Measurements from ENCODE around the gene EFHD1.
"Not testable (repeated sequence)": the region's sequence is repeated elsewhere in the genome, so short reads cannot be mapped to it uniquely, and the experiment has no call there.

Gene EFHD1

DNA sequence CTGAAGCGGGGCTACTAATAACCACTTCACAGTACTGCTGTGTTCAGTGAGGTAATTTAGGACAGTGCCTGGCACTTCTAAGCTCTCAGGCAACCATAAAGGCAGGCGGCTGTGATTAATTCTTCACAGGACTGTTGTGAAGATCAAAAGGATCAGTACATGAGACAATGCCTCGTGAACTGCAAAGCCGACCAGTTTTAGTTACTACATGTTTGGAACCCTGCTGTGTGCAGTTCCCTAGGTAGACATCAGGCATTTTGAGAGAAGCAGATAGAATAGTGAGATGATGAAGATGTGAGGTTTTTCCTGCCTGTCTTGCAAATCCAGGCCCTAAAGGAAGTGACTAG lies 19.1 kb downstream of the EFHD1 start:
- no peak for DNase-seq (ENCODE audit: low spot score)

DNA sequence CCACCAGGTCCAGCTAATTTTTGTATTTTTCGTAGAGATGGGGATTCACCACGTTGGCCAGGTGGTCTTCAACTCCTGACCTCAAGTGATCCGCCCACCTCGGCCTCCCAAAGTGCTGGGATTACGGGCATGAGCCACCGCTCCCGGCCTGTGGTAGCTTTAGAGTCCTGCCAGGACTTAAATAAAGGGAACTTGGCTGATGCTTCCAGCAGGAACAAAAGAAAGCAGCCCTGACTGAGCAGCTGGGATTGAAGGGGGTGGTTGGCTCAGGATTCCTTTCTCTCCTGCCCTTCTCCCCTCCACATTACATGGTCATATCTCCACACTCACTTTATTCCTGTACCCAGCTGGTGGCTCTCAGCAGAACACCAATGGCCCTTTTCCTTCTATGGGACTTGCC lies 20.0 kb downstream of the EFHD1 start:
- no peak for DNase-seq (ENCODE audit: low spot score)

DNA sequence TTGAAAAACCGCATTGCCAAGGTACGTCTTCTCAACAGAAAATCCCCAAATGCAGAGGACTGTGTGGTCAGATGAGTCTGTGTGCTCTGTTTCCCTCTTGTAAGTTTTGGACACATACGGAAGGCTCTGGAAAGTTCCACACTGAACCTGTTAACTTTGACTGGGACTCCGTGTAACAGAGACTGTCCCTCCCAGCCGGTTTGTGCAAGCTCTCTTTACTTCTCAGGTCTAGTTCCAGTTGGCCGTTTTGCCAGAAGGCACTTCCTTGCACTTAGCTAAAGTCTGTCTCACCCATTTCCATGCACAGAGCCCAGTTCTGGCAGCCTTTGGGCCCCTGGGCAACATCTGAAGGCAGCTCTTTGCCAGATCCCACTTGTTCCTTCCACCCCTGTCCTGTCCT lies 22.0 kb downstream of the EFHD1 start:
- DNase-seq (ENCODE audit: low spot score): peak; percentile 8

DNA sequence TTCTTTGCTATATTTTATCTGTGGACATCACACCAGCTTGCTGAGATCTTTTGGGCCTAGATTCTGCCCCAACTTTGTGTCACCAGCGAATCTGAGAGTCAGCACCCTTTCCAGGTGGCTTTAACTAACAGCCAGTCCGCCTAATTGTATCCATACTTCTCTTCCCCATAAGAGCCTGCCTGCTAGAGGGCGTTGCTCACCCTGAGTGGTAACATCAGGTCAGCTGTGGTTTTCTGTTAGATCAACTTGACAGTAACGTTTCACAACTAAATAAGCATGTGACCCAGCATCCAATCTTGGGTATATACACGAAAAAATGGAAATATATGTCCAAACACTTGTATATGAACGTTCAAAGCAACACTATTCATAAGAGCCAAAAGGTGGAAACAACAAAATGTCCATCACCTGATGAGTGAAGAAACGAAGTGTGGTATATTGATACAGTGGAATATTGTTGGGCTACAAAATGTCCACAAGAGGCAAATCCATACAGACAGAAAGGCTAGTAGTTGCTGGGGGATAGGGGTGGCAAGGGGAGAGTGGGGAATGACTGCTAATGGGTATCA lies 24.9 kb downstream of the EFHD1 start:
- DNase-seq (ENCODE audit: low spot score): no peak

DNA sequence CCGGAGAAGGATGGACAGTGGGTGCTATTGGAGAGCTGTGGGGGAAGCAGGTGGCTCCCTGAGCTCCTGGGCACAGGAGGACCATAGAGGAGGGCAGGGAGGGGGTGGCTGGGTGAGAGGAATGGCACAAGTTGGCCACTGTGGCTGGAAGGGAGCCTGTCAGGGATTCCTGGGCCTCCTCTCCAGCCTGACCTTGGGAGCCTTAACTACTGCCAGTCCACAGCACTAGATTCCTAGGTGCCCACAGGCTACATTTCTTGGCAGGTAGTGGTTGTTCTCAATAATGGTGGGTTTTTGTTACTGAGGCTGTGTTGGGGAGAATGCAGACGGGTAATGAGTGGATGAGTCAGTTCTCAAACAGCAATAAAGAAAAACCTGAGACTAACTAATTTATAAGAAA lies 26.0 kb downstream of the EFHD1 start:
- DNase-seq (ENCODE audit: low spot score): no peak

DNA sequence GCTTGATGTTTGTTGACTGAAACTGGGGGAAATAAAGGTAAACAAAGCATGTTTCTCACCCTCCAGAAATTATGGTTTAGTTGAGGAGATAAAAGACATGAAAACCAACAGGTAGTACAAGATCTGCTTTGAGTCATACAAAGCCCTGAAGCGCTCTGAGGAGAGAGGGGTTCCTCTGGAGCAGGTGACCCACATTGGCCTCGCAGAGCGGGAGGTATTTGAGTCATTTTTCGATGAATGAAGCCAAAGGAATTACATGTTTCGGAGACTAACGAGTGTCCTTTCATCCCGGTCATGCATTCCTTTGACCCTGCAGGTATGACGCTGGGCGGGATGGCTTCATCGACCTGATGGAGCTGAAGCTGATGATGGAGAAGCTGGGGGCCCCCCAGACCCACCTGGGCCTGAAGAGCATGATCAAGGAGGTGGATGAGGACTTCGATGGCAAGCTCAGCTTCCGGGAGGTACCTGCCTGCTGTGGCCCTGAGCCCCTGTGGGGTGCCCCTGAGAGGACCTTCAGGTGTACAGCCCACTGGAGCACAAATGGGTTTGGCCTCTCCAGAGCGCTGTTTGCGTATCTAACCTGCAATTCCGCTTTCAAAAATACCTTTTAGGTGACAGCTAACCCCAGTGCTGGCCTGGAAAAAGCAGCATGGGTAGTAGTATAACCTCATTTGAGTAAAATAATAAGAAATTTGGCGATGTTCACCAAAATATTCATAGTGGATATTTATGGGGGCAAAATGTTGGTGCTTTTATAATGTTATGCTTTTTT lies 29.3 kb downstream of the EFHD1 start:
- DNase-seq (ENCODE audit: low spot score): no peak

DNA sequence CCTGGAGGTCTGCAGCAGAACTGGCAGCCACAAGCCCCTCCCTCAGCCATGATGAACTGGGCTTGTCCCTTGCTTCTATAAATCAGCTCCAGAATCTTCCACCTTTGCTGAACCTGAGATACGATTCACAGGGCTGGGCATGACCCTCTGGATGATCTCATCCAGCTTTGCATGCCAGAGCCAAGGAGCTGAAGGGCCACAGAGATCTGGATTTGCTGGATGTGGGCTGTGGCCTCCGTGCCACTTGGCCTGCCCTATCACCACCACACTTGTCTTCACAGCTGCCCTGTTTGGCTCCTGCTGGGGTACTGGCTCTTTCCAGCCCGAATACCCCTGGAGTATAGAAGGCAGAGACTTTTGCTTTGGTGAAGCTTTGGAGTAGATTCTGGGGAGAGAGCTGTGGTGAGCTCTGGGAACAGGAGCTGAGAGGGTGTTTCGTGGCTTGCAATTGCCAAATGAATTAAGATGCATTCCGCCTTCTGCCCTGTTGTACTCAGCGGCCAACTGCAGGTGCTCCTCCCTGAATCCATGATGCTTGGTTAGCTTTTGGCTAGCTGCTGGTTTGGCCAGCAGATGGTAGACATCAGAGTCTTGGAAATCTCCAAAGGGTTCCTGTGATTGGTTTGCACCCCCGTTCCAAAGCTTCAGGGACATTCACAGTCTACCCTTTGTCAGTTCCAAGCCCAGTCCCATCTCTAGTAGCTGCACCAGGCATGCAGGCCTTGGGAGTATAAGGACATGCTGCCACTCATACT lies 32.8 kb downstream of the EFHD1 start:
- DNase-seq (ENCODE audit: low spot score): no peak

DNA sequence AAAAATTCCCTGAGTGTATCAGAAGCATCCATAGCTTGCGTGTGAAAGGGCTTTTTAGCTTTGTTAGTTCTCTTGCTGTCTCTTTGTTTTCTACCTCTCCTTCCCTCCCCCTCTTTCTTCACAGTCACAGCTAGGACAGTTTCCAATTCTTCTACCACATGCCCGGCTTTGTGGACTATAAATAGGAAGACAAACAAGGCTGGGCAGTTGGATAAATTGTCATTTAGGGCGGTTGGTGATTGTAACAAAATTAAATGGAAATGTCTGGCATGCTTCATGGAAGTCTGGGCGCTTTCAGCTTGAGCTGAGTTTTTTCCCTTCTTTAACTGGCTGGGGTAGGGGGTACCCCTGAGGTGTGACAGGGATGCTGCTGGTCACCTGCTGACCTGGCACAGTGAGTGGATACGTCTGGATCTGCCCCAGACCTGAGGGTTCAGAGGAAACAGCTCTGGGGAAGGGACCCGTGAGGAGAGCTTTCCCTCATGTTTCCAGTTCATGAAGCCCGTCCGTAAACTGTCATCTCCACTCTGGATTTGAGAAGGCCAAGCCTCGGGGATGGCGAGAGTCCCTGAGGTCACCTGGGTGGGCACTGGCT lies 34.7 kb downstream of the EFHD1 start:
- no peak for DNase-seq (ENCODE audit: low spot score)

DNA sequence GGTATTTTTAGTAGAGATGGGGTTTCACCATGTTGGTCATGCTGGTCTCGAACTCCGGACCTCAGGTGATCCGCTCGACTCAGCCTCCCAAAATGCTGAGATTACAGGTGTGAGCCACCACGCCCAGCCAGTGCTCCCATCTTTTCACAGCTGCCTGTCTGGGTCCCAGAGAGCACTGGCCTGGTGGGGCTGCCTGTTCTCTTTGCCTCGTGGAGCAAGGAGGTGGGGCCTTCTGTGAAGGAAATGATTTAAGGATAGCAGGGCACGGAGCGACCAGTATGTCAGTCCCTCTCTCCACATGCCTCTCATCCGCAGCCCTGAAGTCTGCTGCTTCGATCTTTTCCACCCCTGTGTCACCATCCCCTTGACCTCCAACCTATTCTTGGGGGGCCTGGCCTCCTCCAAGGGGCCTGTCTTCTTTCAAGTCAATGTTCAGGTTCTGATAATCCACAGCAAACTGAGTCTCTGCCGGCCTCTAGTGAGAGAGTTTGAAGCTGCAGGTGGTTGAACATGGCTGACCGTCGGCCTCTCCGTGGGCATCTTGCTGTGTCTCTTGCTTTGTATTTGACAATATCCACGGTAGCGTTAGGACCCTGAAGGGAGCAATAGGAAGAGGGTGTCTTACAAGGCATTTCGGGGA lies 35.5 kb downstream of the EFHD1 start:
- DNase-seq (ENCODE audit: low spot score): no peak

DNA sequence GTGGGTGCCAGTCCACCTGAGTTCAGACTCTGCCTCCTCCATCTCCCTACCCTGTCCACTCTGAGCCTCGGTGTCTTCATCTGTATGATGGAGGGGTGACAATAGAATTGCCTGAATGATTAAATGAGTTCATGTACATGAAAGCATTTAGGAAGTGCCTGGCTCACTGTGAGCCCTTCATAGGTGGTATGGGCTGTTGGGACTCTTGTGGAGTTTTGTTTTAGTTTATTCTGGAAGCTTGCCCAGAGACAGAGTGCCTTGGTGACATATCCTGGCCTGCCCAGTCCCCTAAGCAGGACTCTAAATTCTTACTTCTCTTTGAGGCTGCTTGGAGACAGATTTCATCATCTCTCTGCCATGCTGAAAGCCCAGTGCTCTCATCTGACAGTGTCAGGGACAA lies 39.2 kb downstream of the EFHD1 start:
- DNase-seq (ENCODE audit: low spot score): no peak

DNA sequence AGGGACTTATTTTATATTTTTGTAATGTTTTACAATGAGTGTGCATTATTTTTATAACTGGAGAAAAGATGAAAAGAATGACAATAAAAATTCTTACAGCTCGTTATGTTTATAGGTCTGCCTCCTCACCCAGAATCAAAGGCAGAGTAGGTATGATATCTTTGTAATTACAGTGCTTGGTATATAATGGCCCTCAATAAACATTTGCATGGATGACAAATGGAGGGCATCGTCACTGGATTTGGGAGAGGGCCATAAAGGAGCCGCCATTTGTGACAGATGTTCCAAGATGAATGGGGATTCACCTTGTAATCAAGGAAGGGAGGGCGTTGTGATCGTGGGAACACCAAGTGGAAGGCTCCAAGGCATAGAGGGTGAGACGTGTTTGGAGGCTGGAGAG lies 41.1 kb downstream of the EFHD1 start:
- no peak for DNase-seq (ENCODE audit: low spot score)

DNA sequence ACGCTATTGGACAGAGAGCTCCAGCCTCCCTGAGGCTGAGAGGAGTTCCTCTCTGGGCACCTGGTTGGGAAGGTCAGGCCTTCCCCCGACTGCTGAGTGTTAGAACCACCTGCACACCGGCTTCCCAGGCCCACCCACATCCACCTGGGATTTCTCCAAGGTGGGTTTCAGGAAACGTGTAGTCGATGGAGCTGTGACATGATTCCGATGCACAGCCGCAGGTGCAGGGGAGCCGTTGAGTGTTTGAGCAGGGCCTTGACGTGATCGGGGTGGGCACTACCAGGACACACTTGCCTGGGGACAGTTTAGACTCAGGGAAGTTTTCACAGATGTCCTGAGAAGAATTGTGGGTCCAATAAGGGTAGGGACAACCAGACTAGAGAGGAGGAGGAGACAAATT lies 42.0 kb downstream of the EFHD1 start:
- no peak for DNase-seq (ENCODE audit: low spot score)

DNA sequence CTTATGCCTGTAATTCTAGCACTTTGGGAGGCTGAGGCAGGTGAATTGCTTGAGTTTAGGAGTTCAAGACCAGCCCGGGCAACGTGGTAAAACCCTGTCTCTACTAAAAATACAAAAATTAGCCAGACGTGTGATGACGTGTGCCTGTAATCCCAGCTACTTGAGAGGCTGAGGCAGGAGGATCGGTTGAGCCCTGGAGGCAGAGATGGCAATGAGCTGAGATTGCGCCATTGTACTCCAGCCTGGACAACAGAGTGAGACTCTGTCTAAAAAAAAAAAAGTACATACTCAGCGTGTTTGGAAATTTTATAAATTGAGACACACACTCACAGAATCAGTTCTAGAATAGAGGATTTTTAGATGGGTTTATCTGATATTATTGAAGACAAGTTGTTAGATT lies 46.6 kb downstream of the EFHD1 start:
- DNase-seq (ENCODE audit: low spot score): no peak

DNA sequence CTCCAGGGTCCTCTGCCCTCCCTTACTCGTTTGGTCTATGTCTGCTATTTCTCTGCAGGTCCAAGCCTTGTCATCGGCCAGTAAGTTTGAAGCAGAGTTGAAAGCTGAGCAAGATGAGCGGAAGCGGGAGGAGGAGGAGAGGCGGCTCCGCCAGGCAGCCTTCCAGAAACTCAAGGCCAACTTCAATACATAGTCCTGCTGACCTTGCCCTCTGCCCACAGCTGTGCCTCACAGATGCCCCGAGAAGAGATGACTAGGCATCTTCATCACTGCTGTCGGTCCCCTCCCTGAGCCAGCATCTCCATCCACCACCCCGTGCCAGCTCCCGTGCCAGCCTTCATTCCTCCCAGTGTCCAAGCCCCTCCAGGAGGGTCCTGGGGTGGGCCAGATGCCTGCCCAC lies 48.1 kb downstream of the EFHD1 start:
- no peak for DNase-seq (ENCODE audit: low spot score)

DNA sequence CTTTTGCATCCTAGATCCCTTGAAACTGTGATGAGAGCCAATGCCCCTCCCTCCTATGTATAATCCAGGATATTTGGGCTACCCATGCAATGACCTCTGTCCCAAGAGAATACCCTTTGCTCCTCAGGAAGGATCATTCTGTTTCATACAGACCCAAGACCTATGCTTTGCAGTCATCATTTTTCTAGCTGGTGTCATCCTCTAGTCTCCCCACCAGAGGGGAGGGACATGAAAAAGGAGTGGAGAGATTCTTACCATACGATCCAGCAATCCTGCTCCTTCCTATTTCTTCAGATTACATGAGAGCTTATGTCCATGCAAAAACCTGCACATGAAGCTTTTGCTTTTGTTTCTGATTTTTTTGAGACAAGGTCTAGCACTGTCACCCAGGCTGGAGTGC lies 50.0 kb downstream of the EFHD1 start:
- no peak for DNase-seq (ENCODE audit: low spot score)

DNA sequence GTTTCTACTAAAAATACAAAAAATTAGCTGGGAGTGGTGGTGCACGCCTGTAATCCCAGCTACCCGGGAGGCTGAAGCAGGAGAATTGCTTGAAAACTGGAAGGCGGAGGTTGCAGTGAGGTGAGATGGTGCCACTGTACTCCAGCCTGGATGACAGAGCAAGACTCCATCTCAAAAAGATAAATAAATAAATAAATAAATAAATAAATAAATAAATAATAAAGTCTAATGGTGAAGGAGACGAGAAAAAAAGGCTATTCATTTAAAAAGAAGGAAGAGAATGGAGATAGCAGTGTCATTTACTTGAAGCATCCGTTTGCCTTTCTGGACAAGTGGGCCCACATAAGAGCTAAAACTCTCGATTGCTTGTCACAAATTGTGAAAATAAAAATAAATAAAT lies 52.0 kb downstream of the EFHD1 start:
- not testable (repeated sequence) for DNase-seq (ENCODE audit: low spot score)

DNA sequence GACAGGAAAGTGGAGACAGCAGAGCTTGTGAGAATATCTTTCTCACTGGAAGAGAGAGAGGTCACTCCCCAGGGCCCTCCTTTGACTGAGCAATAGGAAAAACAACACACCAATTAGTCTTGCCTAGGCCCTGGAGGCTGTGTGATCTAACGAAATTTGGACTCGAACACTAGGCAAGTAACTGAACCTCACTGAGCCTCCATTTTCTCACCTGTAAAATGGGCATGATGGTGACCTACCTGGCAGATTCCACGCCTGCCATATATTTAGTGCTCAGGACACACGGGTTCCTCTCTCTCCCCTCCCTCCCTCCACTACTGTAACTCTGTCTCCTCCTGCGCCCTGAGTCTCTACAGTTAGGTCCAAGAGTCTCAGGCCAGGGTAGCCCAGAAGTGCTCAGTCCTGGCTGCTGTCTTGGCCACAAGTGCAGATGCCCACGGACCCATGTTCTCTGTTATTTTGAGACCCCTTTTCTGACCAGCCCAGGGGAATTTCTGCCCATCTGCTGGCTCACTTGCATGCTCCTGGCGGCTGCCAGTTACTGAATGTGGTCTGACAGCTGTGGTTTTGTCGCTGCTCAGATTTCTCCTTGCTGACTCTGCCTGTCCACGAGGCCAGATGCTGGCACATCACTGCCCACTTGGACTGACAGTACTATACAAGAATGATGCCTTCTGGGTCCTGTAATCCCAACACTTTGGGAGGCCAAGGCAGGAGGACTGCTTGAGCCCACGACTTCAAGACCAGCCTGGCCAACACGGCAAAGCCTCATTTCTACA lies 54.2 kb downstream of the EFHD1 start:
- DNase-seq (ENCODE audit: low spot score): no peak

DNA sequence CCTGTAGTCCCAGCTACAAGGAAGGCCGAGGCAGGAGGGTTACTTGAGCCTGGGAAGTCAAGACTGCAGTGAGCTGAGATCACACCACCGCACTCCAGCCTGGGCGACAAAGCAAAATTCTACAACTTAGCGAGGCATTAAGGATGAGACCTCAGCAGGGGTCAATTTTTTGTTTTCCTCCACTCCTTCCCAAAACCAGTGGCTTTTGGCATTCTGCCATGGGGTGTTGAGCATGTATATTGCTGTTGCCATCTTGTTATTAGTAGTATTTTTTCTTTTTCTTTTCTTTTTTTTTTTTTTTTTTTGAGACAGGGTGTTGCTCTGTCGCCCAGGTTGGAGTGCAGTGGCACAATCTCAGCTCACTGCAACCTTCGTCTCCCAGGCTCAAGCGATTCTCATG lies 54.8 kb downstream of the EFHD1 start:
- no peak for DNase-seq (ENCODE audit: low spot score)

DNA sequence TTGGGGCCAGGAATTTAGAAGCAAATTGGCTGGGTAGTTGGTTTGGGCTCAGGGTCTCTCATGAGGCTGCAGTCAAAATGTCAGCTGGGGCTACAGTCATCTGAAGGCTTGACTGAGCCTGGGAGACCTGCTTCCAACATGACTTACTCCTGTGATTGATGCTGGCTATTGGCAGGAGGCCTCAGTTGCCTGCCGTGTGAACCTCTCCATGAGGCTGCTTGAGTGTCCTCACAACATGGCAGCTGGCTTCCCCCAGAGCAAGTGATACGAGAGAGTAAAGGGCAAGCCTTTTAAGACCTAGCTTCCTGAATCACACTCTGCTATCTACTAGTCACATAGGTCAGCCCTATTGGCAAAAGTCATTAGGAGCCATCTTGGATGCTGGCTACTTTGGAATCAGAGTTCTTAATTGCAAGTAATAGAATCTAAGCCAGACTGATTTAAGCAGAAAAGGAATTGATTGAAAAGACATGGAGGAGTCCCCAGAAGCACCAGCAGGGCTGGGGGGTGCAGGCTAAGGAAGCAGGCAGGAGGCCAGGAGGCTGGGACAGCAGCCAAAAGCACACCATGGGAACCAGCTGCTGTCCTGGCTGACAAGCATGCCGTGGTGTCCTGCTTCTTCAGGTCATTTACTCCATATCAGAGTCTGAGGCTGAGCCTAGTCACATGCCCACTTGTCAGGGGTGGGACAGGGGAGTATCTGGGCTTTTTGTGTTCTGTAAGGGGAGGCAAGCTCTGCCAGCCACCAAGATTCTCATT lies 55.9 kb downstream of the EFHD1 start:
- peak; percentile 68 for DNase-seq (ENCODE audit: low spot score)

DNA sequence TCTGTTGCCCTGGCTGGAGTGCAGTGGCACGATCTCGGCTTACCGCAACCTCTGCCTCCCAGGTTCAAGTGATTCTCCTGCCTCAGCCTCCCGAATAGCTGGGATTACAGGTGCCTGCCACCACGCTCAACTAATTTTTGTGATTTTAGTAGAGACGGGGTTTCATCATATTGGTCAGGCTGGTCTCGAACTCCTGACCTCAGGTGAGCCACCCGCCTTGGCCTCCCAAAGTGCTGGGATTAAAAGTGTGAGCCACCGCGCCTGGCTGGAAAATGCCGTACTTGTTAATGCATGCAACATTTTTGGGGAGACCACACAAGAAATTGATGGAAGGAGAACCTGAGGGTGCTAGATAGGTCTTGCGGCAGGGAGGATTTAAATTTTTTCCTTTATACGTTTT lies 57.7 kb downstream of the EFHD1 start:
- not testable (repeated sequence) for DNase-seq (ENCODE audit: low spot score)

DNA sequence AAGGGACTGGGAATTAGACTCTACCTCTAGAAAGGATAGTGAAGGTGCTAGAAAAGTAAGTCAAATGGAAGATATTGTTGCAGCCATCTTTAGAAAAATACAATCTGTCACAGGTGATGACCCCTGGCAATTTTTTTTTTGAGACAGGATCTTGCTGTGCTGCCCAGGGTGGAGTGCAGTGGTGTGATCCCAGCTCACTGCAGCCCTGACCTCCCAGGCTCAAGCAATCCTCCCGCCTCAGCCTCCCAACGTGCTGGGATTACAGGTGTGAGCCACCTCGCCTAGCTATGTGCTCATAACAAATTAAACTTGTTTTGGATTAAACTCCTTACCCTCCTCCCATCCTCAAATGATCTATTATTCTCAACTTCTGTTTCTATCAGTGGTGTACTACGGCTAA lies 59.9 kb downstream of the EFHD1 start:
- no peak for DNase-seq (ENCODE audit: low spot score)

All from D341Med (cell line).